ENCODE measurements around the gene MGRN1.

MGRN1 gene

DNA sequence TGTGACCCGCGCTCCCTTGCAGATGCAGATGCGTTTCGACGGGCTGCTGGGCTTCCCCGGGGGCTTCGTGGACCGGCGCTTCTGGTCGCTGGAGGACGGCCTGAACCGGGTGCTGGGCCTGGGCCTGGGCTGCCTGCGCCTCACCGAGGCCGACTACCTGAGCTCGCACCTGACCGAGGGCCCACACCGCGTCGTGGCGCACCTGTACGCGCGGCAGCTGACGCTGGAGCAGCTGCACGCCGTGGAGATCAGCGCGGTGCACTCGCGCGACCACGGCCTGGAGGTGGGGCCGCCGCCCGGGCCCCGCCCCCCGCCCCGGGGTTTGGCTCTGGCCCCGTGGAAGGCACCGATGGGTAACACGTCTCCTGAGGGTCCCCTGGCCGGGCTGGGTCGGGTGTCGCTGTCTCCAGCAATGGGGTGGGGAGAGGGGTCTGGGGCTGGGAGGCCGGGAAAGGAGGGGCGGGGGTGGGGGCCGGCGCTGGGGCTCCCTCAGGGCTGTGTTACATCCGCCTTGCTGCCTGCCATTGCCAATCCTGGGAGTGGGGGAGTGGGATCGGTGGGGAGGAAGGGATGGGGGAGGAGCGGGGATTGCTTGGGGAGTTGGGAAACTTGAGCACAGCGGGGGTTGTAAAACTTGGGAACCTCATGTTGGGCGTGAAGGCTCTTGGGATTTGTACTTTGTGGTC lies 69.5 kb downstream of the MGRN1 start:
- TF ChIP-seq CTCF (IDR thresholded peaks at IDR 0.05; ENCODE audit: borderline replicate concordance, control extremely low read depth, extremely low read depth, insufficient read depth, missing control alignments) = no peak
- peak; percentile 86 for DNase-seq (ENCODE audit: low spot score)
- in situ Hi-C loops (cut with MboI; ENCODE audit: low sequenced_read_pairs, unreplicated experiment) = no loop called here

GRCh38 chr16:4694642-4695451 lies 70.2 kb downstream of the MGRN1 start:
- TF ChIP-seq CTCF (IDR thresholded peaks at IDR 0.05; ENCODE audit: borderline replicate concordance, control extremely low read depth, extremely low read depth, insufficient read depth, missing control alignments) = no peak
- no peak for DNase-seq (ENCODE audit: low spot score)
- in situ Hi-C loops (cut with MboI; ENCODE audit: low sequenced_read_pairs, unreplicated experiment) = no loop called here

DNA sequence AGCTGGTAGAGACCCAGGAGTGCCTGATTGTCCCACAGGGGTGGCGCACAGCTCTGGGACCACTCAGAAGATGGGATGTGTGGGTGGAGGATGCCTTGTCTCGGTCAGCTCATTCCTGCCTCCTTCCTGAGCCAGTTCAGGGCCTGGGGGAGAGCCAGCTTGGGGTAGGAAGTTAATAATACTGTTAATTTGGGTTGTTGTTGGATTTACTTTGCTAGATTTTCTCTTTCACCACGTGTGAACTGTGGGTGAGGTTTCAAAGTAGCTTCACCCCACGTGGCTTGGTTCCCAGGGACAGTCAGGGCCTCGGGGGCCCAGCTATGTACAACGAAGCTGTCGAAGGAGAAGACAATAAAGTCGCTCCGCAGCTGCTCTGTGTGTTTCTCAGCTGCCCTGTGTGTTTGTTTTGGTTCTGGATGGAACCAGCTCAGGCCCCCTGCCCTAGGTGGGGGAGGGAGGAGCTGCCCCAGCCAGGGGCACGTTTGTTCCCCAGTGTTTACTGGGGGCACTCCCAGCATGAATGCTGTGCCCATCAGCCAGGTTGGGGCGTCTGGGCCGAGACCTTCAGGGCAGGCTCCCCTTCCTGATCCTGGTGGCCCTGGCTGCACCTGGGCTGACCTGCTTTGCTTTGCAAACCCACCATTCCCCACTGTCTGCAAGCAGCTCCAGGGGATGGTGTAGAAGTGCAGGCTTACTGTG lies 71.0 kb downstream of the MGRN1 start:
- no peak for DNase-seq (ENCODE audit: low spot score)
- no peak for TF ChIP-seq CTCF (IDR thresholded peaks at IDR 0.05; ENCODE audit: borderline replicate concordance, control extremely low read depth, extremely low read depth, insufficient read depth, missing control alignments)
- in situ Hi-C loops (cut with MboI; ENCODE audit: low sequenced_read_pairs, unreplicated experiment) = no loop called here

GRCh38 chr16:4696172-4696904 lies 71.7 kb downstream of the MGRN1 start:
- in situ Hi-C loops (cut with MboI; ENCODE audit: low sequenced_read_pairs, unreplicated experiment) = no loop called here
- no peak for TF ChIP-seq CTCF (IDR thresholded peaks at IDR 0.05; ENCODE audit: borderline replicate concordance, control extremely low read depth, extremely low read depth, insufficient read depth, missing control alignments)
- DNase-seq (ENCODE audit: low spot score) = no peak

- TF ChIP-seq CTCF (IDR thresholded peaks at IDR 0.05; ENCODE audit: borderline replicate concordance, control extremely low read depth, extremely low read depth, insufficient read depth, missing control alignments) = no peak
- no peak for DNase-seq (ENCODE audit: low spot score)
- in situ Hi-C loops (cut with MboI; ENCODE audit: low sequenced_read_pairs, unreplicated experiment) = no loop called here
These were observed 72.5 kb downstream of the MGRN1 start for GRCh38 chr16:4696905-4697847.

All from GM13976 (cell line).